HG03066 (cell line): ENCODE data around the gene USP47.

Experiments
- ATAC-seq: cut with Tn5 transposase; IDR thresholded peaks from one replicate; pipeline ENCODE4 v1.9.1; 2021; ENCODE audit warnings: low read depth; ENCODE audit not compliant: unreplicated experiment

The USP47 gene, protein sequence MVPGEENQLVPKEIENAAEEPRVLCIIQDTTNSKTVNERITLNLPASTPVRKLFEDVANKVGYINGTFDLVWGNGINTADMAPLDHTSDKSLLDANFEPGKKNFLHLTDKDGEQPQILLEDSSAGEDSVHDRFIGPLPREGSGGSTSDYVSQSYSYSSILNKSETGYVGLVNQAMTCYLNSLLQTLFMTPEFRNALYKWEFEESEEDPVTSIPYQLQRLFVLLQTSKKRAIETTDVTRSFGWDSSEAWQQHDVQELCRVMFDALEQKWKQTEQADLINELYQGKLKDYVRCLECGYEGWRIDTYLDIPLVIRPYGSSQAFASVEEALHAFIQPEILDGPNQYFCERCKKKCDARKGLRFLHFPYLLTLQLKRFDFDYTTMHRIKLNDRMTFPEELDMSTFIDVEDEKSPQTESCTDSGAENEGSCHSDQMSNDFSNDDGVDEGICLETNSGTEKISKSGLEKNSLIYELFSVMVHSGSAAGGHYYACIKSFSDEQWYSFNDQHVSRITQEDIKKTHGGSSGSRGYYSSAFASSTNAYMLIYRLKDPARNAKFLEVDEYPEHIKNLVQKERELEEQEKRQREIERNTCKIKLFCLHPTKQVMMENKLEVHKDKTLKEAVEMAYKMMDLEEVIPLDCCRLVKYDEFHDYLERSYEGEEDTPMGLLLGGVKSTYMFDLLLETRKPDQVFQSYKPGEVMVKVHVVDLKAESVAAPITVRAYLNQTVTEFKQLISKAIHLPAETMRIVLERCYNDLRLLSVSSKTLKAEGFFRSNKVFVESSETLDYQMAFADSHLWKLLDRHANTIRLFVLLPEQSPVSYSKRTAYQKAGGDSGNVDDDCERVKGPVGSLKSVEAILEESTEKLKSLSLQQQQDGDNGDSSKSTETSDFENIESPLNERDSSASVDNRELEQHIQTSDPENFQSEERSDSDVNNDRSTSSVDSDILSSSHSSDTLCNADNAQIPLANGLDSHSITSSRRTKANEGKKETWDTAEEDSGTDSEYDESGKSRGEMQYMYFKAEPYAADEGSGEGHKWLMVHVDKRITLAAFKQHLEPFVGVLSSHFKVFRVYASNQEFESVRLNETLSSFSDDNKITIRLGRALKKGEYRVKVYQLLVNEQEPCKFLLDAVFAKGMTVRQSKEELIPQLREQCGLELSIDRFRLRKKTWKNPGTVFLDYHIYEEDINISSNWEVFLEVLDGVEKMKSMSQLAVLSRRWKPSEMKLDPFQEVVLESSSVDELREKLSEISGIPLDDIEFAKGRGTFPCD (N-terminal part only)

DNA sequence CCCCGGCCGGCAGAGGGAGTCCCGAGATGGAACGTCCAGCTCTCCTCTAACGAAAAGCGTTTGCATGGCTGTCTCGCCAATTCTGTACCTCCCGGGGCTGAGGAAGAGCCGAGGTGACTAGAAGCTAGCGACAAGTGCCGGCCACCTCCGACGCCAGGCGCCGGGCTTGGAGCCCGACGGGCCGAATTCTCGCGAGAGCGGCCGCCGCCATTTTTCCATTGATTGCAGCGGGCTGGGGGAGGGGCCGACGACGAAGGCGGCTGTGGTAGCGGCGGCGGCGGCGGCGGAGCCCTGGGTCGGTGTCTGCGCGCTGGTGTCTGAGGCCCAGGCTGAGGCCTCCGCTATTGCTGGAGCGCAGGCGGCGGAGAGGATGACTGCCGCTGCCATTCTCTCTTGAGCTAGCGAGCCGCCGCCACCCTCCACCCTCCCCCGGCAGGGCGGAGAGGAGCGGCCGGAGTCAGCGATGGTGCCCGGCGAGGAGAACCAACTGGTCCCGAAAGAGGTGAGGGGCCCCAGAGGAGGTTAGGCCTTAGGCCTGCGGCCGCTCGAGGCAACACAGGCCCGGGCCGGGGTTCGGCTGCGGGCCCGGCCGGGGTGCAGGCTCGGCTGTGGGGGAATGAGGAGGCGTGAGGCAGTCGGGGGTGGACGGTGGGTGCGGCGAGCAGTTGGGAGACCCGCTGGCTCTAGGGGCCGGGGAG lies at the start of gene USP47:
TSS of gene USP47 (plus strand) at position 250 of the 698 bp plus-strand sequence. CDS start at position 464, 214 bp downstream.
- peak; percentile 72 for ATAC-seq

DNA sequence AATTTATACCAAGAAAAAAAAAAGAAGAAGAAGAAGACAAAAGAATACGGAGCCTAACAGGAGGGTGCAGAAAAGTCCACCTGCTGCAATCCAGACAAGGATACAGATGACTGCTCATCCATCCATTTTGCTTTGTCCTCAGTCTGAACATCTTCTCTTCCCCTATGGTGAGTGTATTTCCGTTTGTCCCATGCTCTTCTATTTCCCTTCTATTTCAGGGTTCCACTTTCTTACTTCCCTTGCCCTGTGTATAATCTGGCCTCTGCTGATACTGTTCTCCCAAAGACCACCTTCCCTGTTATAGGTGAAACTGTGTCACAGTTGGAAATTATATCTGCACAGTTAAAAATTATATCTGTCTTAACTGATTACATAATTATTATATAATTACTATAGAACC lies 48.7 kb upstream of the USP47 start:
- no peak for ATAC-seq

DNA sequence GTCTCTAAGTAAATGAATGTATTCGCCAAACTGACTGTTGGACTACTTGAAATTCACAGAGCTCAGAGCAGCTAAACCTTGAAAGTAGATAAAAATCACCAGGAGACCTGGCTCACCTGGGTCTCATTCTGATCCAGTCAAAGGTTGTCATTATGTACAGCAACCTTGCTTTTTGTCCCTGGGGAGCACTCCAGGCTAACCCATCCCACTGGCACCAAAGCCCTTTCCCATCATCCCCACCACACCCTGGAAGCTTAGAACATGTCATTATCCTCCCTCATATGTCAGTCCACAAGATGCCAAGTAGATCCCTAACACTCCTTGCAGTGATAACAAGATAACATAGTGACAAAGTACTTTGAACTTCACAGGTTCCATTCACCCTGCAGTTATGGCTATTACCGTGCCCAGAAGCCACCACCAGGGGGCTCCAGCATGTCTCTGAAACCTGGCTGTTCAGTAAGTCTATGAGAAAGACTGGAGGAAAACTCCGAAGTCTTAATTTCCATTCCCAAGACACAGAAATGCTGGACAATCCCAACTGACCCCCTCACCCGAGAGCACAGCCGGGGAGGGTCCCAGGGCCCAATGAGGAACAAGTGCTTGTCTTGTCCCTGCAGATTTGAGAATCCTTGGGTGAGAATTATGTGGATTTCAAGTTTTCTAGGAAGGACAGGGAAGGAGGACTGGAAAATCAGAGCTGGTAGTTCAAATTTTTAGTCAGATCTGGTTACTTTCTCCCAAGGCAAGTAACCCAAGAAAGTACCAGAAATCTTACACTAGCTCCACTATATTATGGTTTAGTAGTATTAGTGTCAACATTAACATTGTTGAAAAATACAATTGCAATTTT lies 43.0 kb upstream of the USP47 start:
- ATAC-seq = peak; percentile 79

DNA sequence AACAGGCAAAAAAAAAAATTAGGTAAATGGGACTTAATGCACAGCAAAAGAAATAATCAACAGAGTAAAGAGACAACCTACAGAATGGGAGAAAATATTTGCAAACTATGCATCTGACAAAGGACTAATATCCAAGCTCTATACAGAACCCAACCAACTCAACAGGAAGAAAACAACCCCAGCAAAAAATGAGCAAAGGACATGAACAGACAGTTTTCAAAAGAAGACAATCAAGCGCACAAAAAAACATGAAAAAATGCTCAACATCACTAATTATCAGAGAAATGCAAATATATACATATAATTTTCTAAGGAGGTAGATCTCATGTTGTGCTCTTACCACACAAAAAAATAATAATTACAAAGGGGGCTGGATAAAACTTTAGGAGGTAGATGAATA lies 36.5 kb upstream of the USP47 start:
- ATAC-seq = no peak

DNA sequence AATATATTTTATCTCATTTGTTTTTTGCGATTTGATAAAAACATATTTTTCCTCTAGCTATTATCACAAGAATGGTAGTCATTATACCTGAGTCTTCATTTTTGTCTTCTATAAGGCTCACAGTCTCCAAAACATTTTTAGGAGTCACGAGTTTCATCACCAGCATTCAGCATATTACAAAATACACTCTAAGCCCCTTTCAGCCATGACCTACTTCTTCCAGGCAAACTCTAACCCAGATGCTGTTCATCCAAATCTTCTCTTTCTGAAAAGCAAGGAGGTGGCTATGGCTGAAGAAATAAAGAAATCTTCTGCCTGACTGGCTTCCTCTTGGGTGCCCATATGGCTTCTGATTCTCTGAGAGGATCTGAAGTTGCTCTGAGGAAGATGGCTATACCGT lies 35.7 kb upstream of the USP47 start:
- no peak for ATAC-seq

DNA sequence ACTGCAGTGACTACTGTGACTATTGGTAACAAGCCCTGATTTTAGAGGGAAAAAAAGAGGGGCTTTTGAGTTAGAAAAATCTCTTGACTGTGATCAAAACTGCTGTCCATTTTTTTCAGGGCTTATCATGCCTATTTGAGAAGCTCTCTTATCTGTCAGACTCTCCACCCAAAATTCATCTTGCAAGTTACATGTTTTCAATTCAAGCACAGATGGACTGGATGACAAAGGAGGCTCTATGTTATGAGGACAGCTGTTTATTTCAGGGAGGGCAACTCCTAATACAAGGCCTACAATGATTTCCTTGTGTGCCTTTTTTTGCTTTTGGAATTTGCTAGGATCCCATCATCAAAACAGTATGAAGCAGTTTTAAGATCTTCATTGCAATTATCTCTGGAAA lies 35.2 kb upstream of the USP47 start:
- no peak for ATAC-seq

DNA sequence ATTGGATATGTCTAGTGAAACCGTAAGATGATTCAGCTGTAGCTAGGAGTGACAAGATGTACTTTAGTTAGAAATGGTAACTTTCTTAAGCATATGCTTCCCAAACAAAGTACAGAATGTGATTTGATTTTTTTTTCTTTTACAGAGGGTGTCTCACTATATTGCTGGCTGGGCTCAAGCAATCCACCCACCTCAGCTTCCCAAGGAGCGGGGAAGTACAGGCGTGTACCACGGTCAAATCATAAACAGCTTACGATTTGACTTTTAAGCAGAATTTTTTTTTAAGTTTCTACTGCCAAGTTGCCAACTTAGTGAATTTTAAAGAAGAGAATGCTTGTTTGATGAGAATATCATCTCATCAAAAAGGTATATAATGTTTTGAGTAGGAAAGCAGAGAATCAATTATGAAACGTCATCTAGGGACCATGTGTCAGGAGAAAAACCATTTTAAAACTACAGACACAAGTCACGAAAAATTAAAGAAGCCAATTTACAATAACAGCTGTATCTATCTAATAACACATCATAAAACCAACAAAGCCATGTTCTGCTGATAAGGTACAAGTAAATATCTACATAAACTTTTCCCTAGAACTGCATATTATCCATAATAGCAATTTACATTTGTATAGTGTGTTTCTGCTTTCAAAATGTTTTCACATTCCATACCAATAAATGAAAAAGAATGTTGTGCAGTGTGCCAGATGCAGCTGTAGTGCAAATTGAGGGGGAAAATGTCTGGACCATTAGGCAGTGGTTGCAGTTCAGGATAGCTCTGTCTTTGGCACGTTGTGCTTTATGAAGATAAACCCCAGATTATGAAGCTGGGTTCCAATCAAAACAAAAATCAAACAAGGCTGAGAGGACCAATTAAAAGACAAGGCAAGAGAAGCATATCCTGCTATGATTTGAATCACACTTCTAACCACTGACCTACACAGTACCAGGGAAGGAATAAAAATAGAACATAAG lies 33.7 kb upstream of the USP47 start:
- no peak for ATAC-seq

DNA sequence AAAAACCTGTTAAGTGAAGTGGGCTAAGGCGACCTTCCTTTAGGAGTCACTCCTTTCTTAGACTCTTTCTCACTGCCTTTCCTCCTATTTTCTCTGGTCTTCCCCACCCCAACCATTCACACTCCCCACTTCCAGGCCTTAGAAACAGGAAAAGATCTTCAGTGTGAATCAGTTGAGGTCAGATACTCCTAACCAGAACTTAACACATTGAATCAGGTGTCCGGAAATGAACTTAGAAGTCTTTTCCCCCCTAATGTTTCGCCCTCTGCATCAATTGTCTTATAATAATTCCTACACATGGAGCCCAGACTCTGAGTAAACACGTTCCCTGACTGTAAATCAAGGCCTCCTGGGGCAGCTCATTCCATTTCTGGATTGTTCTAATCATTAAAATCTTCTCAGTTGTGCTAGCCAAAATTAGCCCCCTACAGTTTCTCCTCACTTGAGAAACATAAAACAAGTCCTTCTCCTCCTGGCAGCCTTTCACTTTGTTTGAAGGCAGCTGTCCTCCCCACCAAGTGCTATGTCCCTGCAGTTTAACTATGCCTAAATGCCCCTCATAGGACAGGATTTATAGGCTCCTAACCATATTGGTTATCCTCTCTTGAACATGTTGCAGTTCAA lies 32.7 kb upstream of the USP47 start:
- no peak for ATAC-seq

DNA sequence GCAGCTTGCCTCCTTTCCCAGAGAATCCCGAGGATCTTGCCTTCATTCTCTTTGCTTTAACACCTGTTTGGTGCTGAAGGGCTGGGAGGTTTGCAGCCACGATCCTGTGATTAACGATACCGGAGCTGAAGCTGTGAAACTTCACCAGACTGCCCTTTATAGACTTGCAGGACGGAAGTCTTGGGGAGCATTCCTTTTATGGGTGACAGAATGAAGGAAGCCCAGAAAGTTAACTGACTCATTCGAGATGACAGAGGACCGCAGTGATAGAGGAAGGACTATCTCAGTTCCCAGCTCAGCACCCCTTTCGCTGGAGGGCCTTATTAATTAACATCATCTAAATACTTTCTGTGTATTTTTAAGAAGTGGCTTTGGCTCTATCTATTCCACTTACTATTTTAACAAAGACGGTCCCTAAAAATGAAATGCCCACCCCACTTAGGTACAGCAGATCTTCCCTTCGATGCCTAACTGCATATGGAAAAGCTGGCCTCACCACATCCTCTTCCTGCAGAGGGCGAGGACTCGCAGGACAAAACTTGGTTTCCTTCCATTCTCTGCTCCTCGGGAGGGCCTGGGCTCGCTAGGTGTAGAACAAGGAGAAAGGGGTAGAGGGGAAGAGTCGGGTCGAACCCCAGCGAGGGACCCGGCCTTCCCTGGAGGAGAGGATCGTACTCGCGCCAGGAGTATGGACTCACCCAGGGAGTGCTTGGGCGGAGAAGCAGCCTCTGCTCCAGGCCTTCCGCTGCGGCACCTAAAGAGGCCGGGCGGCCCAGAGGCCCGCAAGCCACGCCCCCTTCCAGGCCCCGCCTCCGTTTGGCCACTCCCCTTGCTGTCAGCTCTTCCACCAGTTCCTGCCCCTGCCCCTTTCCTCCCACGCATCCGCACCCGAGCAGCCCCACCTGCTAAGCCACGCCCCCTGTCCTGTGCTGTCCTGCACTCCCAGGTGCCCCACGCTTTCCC lies 30.7 kb upstream of the USP47 start:
- ATAC-seq = no peak

DNA sequence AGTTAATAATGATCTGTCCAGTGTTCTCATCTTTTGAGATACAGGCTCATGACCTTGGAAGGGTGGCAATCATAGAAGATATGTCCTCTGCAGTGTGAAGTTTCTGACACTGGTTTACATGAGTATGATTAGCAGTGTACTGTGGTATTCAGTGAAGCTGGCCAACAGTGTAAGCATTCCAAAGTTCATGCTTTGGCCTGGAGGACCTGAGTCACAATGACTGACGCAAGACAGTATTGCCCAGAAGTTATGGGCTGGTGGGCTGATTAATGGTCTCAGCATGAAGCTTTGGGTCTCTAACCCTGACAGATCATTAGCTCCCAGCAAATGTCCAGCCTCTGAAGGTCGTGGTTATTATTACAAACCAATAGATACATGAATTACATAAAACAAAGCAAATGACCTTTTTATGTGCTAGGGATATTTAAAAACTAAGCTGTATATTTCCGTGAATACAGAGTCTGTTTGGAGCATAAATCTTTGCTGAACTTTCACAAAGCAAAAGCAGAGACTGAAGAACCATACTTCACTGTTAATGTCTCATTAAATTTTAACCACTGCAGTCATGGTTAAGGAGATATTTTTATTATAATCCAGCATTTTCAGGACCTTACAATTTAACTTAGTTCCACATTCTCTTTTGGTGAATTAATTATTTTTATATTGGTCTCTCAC lies 28.3 kb upstream of the USP47 start:
- no peak for ATAC-seq

DNA sequence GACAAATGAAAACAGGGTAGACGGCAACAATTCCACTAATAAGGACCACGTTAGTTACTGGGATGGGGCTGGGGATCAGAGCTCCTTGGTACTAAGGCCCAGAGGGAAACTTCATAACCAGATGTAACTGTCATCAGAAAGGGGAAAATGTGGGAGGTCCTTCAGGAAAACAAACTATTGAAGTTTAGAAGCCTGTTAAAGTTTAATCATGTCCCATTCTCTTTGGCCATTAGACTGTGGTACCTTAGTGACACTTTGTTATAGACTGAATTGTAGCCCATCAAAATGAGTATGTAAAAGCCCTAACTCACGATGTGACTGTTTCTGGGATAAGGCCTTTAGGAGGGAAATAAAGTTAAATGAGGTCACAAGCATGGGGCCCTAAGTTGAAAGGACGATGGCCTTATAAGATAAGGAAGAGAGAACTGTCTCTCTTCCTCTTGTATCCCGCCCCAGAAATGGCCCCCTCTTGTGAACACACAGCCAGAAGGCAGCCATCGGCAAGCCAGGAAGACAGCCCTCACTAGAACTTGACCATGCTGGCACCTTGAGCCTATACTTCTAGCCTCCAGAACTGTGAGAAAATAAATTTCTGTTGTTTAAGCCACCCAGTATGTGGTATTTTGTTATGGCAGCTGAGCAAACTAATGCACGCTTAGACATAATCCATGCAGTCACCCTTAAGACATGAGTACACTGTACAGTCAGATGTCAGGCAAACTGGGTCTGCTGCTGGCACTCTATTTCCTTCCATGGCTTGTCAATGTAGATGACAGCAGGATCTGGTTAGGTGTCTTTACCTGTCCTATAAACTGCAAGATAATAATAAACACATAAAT lies 26.9 kb upstream of the USP47 start:
- ATAC-seq = no peak

DNA sequence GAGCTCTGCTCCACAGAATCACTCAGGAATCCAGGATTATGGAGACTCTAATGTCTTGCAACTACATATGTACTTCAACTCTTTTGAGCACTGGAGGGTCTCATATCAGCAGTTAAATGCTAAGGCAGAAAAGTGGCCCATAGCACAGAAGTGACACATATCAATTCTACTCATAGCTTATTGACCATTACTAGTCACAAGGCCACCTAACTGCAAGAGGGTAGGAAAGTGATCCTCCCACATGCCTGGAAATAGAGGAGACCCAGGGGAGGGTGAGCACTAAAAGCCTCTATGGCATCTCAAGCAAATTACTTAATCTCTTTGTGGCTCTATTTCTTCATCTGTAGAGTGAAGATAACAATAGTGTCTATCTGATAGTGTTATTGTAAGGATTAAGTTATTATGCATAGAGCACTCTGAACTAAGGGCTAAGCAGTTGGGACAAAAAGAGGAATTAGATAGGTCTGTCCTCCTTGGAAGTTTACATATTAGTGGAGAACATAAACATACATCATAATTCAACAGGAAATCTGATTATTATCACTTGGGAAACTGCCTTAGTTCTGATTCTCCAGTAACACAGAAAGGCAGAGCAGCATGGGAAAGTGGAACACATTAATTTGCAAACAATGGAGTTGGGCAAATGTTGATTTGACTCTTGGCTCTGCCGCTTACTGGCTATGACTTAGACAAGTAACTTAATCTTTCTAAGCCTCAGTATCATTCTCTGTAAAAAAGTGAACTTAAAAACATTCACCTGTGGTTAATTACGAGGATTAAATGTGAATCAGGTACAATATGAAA lies 25.1 kb upstream of the USP47 start:
- ATAC-seq = no peak

DNA sequence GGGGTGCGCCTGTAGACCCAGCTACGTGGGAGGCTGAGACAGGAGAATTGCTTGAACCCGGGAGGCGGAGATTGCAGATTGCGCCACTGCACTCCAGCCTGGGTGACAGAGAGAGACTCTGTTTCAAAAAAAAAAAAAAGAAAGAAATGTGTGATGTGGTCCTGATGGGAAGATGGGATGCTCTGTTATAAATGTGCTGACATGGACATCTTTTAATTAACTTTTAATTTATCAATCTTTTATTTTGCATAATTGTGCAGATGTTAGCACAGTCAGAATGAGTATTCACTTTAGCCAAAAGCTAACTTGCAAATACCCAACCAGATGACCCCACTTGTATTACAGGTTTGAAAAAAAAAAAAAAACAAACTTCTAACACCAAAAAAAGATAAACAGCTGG lies 23.8 kb upstream of the USP47 start:
- no peak for ATAC-seq

DNA sequence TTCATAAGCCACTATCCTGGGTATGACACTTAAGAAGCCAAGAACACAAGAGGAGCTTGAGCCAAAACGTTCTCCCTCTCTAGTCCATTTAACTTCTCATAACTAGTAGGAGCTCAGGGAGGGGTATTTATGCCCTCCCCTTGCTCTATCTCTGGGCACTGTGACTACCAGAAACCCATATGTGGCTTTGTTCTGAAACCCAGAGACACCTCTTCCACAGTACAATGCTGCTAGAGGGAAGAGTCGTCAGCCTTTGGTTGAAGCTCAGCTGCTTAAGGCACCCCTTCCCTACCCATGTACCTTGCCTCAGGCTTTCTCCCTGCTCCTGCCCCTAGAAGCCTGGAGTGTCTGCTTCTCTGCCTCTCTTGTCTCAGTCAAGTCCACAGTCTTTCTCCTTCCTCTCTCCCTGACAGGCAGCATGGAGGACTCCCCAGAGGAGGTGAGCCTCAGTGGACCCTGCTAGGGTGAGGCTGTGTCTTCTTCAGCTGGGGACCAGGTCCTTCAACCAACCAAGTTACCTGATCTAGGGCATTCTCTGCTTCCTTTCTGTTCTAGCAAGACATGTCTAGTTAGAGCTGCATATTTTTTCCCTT lies 23.1 kb upstream of the USP47 start:
- no peak for ATAC-seq
